GM19463 (cell line): ENCODE measurements around the gene CSRP1.
"Not testable (repeated sequence)": the region's sequence is repeated elsewhere in the genome, so short reads cannot be mapped to it uniquely, and the experiment has no call there.

Experiments used
- ATAC-seq: cut with Tn5 transposase; IDR thresholded peaks from one replicate; pipeline ENCODE4 v1.9.1; 2021; ENCODE audit warnings: mild to moderate bottlenecking, moderate library complexity; ENCODE audit not compliant: unreplicated experiment

The CSRP1 gene

GRCh38 chr1:201537891-201538611 lies 31.1 kb upstream of the CSRP1 start:
- ATAC-seq: no peak

GRCh38 chr1:201537467-201537866 lies 30.5 kb upstream of the CSRP1 start:
- no peak for ATAC-seq

GRCh38 chr1:201537028-201537427 lies 30.1 kb upstream of the CSRP1 start:
- no peak for ATAC-seq

- no peak for ATAC-seq
These were observed 29.6 kb upstream of the CSRP1 start for GRCh38 chr1:201536558-201536957.

GRCh38 chr1:201535919-201536245 lies 29.0 kb upstream of the CSRP1 start:
- no peak for ATAC-seq

- no peak for ATAC-seq
These were observed 28.4 kb upstream of the CSRP1 start for GRCh38 chr1:201535046-201535918.

- no peak for ATAC-seq
These were observed 26.9 kb upstream of the CSRP1 start for GRCh38 chr1:201533836-201534235.

GRCh38 chr1:201531551-201532425 lies 24.9 kb upstream of the CSRP1 start:
- ATAC-seq: no peak

GRCh38 chr1:201530741-201531531 lies 24.0 kb upstream of the CSRP1 start:
- ATAC-seq: no peak

GRCh38 chr1:201528631-201529252 lies 21.8 kb upstream of the CSRP1 start:
- ATAC-seq: no peak

GRCh38 chr1:201527879-201528278 lies 21.0 kb upstream of the CSRP1 start:
- ATAC-seq: no peak

- no peak for ATAC-seq
These were observed 18.4 kb upstream of the CSRP1 start for GRCh38 chr1:201525193-201525778.

GRCh38 chr1:201520046-201520575 lies 13.2 kb upstream of the CSRP1 start:
- ATAC-seq: not testable (repeated sequence)

GRCh38 chr1:201518071-201518470 lies 11.1 kb upstream of the CSRP1 start:
- ATAC-seq: no peak

GRCh38 chr1:201517631-201518030 lies 10.7 kb upstream of the CSRP1 start:
- no peak for ATAC-seq

GRCh38 chr1:201516511-201517127 lies 9.7 kb upstream of the CSRP1 start:
- ATAC-seq: no peak

- ATAC-seq: no peak
These were observed 9.0 kb upstream of the CSRP1 start for GRCh38 chr1:201515895-201516294.

- no peak for ATAC-seq
These were observed 8.3 kb upstream of the CSRP1 start for GRCh38 chr1:201515062-201515750.
